RPMI7951 (cell line): ENCODE results near the gene PAX7. TPM values are rescaled to one million over a fixed set of nuclear protein-coding genes. Genes with fewer than 3 reads are reported as not detected.

Source experiments
- DNase-seq: peaks from one replicate; pipeline ENCODE4 v3.0.0-alpha.2; 2012; ENCODE audit warnings: low read depth
- total RNA-seq: library from RNA; depleted of rRNA; stranded (reverse); fragments of >200 nt; shearing (Covaris generic); gene quantifications from 2 replicates; pipeline ENCODE4 v1.2.3, GENCODE V29; 2014

The PAX7 gene
- total RNA-seq, 1 experiment from 2014 or later = not detected

DNA sequence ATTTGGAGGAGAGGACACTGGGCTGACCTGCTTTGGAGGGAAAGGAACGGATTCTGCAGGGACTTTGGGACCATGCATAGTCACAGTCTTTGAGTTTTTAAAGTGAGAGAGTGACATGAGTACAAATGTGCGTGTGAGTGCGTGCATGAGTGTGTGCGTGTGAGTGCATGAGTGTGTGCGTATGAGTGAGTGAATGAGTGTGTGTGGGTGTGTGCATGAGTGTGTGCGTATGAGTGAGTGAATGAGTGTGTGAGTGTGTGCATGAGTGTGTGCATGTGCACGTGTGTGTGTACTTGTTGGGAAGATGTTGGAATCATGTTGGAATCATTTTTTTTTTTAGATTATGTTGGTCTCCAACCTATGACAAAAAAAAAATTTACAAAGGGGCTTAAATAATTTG lies 70.5 kb downstream of the PAX7 start:
- no peak for DNase-seq

DNA sequence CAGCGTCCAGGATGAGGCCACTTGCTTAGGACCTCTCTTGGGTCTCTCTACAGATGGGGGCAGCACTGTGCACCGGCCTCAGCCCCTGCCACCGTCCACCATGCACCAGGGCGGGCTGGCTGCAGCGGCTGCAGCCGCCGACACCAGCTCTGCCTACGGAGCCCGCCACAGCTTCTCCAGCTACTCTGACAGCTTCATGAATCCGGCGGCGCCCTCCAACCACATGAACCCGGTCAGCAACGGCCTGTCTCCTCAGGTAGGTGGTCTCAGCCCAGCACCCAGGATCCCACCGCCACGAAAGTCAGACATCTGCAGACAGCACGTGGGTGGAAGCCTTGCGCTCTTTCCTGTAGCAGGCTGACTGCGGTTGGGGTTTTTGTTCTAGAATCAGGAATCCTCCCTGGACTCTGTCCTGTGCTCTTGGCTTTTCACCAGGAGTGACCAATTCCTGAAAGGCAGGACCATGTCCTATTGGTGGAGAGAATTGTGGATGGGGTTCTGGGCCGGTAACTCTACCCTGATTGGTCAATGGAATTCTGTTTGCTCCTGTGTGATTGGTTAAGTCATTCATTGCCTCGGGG lies 72.5 kb downstream of the PAX7 start:
- peak; percentile 45 for DNase-seq

DNA sequence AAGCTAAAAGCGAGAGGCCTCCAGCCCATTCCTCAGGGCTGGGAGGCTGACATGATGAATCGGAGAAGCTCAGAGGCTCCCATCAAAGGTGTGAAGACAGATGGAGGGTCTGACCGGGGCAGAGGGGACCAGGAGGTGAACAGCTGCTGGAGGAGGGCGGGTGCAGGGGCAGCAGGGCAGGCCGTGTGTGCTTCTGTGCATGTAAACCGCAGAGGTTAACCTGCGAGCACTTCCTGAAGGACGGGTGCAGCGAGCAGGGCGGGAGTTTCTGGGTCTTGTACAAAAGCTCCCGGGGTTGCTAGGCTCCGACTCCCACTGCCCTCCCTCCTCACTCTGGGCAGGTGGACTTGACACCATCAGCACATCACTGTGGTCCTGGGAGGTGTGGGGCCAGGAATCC lies 75.2 kb downstream of the PAX7 start:
- no peak for DNase-seq

DNA sequence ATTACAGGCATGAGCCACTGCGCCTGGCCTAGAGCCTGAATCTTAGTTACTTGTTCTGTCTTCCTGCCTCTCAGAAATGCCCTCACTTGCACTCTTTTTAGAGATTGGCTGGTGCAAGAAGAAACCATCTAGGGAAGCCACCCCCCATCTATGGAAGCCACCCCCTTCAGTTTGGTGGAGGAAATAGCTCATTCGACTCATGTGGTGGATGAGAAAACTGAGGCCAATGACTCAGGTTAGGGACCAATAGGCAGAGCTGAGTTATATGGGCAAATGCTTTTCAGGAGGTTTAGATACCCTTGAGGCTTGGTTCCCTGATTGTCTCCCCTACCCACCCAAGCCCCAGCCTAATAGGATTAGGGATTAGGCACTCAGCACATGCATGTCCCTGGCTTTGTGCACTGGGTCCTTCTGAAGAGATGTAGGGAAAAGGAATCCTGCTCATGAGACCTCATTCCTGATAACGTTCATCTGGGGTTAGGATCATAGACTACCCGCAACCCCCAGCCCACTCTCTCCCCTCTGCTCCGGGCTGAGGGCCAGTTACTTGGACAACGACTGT lies 77.1 kb downstream of the PAX7 start:
- no peak for DNase-seq

DNA sequence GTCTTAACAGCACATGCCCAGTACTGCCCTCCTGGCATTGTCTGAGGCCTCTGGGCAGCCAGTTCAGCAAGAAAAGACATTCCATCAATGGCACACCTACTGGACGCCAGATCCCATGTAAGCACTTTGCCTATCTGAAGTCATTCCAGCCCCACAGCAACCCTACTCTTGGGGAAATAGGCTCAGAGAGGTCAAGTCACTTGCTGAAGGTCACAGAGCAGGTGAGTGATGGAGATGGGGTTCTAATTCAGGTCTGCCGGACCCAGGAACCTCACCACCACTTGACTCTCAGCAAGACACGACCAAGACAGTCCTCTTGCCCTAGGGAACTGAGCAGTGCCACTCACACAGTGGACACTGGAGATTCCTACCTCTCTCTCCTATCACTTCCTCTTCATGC lies 79.4 kb downstream of the PAX7 start:
- DNase-seq = no peak

DNA sequence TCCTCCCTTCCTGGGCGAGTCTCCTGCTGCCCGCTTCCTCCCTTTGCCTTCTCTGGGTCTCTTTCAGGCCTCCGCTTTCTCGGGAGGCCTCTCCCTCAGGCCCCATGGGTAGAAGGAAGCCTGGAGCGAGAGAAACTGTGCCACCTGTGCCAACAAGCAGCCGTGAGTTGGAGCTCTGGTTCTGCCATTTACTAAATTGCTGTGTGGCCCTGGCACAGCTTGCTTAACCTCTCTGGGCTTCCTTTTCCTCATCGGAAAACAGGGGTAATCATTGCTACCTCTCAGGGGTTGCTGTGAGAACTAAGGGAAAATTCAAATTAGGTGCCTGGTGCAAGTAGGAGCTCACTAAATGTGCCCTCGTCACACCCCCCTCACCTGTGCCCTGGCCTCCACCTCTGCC lies 80.4 kb downstream of the PAX7 start:
- no peak for DNase-seq

DNA sequence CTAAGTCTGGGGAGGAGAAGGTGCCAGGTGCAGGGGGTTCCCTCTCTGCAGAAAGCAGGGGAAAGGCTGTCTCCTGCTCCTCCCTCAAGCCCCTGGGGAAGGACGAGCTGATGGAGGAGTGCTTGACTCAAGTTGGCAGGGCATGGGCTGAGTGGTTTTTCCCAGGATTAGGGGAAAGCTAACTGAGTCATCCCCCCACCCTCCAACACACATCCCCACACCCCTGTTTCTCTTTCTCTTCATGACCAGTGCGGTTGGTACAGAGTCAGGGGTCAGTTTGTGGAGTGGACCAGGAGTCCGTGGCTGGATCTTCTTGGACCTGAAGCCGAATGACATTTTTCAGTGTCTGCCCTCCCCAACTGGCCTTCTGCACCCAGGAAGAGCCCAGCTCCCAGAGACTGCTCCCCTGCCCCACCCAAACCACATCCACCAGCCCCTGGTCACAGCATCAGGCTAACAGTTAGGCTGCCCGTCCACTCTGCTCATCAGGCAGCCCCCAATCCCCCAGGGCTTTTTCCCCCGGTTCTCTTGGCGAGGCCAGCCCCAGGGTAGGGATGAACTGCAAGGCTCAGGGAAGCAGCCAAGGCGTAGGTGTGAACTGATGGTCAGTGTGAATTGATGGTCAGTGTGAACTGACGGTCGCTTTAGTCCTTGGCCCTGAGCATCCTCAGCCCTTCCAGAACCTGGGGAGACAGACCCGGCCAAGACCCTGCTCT lies 81.0 kb downstream of the PAX7 start:
- DNase-seq = no peak

DNA sequence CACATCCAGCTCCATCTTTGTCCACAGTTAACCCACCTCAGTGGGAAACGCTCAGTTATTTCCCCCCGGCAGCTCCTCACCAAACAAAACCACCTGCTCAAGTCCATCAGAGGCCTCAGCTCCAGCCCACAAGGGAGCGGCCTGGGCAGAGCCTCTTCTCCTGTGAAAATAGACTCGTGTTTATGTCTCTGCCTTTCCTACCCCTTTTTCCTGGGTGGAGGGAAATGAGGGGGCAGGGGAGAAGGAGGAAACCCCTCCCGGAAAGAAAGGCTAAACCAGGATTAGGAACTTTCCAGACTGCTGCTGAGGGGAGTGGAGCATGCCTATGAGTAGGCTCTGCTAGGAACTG lies 81.6 kb downstream of the PAX7 start:
- no peak for DNase-seq

DNA sequence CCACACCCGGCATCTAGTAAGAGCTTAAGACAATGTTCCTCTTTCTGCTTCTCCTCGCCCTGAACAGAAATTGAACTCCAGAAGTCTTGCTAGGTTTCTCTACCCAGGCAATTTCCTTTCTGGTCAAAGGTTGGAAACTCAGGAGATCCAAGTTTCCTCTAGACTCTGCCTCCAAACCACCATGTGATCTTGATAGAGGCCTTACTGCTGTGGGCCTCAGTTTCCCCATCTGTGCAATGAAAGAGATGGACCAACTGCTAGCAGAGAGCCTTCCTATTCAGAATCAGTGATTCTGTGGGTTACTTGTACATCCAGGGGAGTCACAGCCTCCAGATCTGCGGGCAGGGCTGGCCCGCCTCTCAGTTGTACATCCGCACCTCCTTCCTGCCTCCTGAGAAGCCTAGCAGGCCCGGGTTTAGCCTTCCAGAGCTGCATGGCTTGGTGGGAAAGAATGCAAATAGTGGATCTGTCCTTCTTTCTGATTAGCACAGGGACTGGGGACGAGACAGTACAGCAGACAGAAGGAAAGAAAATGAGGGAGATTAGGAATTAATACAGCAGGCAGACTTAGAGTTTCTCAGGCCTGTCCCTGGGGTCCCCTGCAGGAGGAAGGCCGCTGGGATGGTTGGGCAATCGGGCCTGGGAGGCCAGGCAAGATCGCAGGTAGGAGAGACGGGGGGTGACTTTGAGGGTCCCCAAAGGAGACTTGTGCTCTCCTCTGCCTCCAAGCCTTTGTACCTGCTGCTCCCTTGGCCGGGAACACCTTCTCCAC lies 83.9 kb downstream of the PAX7 start:
- no peak for DNase-seq

DNA sequence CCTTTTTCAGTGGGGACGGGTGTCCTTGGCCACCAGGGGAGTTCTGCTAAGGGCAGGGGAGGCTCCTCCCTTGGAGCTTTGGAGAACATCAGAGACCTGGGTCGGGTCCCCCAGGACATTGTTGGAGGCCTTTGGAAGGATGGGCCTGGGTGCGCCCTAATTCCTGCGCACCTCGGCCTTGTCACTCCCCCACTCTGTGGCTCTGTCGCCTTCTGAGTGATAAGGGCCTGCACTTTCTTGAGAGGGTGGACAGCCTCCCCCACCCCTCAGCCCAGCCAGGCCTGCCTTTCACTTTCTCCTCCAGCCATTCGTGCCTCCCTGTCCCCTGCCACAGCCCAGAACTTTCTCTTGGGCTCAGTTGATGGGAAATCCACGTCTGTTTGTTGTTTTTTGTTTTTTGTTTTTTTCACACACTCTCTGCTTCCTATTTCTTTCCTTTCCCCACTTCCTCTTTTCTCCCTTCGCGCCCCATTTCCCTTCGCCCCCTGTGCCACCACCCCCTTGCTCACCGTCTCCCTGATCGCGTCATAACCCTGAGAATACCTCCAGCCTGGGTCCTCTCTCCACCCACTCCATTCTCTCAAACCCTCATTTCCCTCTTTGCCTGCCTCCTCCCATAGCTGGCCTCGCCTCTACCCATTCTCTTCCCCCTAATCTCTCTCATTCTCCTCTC lies 85.6 kb downstream of the PAX7 start:
- no peak for DNase-seq

DNA sequence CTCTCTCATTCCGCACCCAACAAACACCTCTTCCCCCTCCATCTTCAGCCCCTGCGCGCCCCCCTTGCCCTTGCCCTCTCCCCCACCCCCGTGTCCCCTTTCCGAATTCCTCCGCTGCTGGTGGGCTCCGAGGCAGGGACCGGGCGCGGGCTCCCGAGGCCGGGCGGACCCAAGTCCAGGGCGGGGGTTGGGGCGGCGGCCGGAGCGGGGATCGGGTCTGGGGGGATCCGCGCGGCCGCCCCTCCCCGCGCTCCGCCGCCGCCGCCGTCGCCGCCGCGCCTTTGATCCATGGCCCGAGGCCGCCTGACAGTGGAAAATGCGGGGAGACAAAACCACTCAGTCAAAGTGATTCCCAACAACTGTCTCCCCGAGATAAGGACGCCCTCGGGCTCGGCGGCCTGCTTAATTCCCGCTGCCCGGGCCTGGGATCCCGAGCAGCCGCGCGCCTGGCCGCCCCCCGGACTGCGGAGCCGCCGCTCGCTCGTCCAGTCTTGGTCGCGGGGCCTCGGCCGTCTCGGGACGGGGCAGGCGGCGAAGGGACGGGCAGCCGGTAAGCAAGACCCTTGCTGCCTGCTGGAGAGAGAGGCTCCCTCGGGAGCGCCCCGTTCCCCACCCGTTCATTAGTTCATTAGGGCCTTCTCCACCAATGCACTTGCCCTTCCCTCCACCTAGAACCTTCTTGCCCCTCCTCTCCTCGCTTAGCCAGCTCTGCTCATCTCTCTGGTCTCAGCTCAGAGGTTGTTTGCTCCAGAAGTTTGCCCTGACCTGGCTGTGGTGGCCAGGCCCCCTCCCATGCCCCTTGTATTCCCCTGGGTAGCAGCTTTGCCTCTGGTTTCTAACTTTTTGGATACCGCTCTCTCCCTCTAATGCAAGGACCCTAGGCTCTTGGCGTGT lies 86.4 kb downstream of the PAX7 start:
- DNase-seq = no peak

DNA sequence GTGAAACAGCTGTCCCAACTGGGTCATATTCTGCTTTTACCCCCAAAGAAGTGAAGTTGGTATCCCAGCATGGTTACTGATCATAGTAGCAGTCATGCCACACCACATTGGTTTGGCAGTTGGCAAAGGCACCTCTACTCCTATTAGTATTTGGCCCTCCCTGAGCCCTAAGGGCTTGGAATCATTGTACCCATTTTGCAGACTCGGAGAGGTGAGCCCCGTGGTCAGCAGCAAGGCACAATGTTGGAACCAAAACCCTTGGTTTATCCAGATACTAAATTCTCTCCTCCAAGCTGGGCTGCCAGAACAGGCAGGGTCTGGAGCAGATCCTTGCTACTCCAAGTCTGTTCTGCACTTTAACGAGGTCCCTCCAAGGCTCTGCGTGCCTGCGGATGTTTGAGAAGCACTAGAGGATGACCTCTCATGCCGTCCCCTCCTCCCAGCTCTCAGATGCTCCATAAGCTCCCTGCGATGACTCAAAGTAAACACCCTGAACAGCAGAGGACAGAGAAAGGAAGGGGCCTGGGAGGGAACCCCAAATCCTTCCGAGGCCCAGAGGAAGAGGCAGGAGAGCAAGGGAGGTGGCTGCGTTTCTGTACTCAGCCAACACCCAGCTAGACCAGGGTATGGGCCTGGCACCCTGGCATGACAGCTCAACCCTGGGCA lies 89.3 kb downstream of the PAX7 start:
- no peak for DNase-seq

DNA sequence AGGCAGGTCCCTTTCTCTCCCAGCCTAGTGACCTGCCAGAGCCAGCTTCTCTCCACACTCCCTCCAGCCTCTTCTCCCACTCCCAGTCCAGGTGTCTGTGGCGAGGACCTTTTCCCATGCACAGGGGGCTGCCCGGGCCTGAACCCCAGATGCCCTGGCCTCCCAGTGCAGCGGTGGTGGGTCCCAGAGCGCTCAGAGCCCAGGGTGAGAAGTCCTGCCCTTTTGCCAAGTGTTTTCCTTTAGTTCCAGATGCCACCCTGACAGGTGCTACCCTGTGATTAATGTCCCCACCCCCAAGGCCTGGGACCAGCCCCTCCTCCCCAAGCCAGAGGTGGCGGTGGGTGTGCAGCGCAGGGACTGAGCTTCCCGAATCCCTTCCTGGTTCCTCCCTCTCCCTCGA lies 90.4 kb downstream of the PAX7 start:
- no peak for DNase-seq

DNA sequence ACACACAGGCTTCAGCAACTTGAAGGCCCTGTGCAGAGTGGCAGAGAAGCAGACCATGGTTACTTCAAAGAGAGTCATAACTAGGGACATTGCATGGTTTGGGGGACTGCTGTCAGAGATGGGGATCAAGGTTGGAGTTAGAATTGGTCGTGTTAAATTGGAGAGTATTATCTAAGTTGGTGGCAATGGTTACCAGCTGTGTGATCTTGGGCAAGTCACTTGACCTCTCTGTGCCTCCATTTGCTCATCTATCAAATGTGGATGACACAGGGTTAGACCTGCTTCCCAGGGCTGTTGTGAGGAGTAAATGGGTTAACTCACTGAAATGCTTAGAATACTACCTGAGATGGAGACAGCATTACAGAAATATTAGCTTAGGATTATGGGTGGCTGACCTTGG lies 91.1 kb downstream of the PAX7 start:
- no peak for DNase-seq

DNA sequence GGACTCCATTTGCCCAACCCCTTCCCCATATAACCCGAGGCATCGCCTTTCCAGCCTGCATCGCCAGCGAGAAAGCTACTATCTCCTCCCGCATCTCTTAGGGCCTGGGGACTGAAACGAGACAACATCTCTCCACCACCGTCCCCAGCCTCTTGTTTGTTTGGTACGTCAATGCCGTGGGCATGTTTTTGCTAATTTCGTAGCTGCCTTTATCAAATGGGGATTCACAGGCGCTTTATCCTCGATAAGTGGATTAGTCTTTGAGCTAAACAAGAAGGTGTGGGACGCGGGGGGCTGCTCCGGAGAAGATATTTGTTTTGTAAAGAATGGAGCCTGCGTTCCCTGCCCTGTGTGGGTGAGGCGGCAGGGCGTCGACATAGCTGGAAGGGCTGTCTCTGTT lies 91.6 kb downstream of the PAX7 start:
- DNase-seq = no peak

DNA sequence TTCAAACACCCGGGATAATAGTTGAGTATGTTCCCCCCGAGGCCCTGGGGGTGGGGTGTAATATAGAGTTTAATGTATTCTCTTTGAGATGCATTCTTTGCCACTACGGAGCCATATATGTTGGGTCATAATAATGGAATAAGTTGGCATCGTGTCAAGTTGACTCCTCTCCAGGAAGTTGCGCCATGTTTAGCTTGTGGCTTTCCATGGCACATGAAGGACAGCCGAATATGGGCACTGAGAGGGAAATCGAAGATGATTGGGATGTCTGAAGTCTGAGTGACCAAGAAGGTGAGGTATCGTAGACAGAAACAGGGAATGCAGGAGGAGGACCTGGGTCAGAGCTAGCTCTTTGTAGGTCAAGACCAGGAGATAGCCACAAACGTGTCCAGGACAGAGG lies 92.6 kb downstream of the PAX7 start:
- peak; percentile 10 for DNase-seq

DNA sequence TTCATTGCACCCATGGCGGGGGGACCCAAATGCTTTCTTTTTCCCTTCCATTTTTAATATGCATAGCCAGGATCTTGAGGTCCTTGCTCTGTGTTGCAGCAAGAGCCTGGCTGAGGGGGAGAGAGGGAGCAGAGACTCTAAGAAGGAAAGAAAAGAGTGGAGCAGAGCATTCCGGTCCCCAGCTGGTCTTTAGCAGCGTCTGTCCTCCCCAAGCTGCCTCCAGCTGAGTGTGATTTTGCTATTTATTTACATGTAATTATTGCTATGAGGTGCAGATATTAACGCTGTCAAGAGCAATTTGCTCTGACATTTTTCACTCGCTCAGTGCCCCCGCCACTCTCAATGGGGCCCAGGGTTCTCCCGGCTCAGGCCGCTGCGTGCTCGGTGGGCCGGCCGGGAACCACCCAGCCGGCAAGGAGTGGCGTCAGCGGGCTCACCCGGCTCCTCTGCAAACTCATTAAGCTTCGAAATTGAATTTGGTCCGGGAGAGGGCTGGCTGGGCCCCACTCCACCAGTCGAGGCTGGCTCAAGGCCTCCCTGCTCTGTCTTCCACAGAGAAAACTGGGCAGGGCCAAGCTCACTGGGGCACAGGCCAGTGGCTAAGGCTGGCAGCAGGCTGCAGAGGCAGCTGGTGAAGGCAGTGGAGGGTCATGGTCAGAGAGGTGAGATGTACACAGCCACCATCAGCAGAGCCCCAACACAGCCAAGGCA lies 93.2 kb downstream of the PAX7 start:
- no peak for DNase-seq

DNA sequence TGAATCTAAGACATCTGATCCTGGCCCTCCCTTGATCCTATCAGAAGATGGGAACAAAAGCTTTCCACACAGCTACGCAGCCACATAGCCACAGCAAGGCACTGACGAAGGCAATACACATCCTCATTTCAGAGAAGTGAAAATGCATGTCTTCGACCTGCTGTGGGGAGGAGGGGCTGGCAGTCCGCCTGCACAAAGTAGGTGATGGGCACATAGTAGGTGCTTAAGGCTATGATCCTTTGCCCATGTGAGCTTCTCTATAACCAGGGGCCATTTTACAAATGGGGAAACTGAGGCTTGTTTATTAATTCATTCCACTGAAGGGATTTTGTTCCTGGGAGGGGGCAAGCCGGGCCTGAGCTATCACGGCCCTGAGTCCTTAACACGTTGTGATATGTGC lies 94.2 kb downstream of the PAX7 start:
- DNase-seq = no peak

DNA sequence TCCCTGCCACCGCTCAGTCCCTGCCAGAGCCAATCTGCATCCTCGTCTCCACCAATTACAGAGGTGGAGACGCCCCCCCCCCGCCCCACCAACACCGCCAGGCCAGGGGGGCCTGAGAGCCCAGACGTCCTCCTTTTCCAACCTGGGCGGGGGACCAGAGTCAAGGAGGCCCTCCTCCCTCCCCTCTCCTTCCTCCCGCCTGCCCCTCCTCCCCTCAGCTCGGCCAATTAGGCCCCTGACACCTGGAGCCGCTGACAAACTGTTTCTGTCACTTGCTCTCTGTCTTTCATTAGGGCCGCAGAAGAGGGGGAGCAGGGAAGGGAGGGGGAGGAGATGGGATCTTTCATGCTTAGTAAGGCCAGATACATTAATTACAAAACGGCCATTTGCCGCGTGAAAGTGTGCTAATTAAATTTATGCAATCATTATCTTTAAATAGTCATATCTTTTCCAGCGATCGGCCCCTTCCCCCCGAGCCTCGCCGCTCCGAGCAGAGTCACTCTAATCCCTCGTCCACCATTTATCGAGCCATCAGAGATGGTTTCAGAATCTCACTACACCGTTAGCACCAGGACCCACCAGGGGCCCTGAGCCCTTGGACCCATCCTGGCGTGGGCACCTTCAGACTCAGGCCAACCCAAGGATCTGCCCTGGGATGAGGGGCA lies 94.7 kb downstream of the PAX7 start:
- DNase-seq = no peak

DNA sequence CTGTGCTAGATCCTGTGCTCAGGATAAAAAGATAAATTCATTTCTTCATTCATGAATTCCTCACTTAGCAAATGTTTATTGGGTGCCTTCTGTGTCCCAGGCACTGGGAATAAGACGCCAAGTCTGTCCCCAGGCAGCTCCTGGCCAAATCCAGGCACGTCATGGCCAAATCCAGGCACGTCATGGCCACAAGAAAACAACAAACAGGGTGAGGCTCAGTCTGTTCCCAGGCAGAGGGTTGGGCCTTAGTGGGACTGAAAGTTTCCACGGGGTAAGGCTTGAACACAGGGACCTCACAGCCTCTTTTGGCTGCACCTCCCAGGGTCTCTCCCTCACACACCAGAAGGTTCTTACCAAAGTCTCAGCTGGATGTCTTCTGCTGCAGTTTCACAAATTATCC lies 95.7 kb downstream of the PAX7 start:
- no peak for DNase-seq
